Pancreas (tissue), 10 donors: ENCODE measurements around the gene TACO1. TPM values are rescaled to one million over a fixed set of nuclear protein-coding genes. Genes with fewer than 3 reads are reported as not detected.
A peak's percentile ranks its signal among the peaks of the same experiment; 100 is the strongest.

ENCODE experiments used
- ATAC-seq, 4 donors: fragments of 200-7000 bp; cut with Tn5 transposase; one replicate each; pipeline versions ENCODE4 v1.8.0 to v1.9.1; 2020; ENCODE audit warnings: mild to moderate bottlenecking in 4 of 4, moderate library complexity in 4 of 4
- DNase-seq, 6 donors: peaks; one replicate each; pipeline ENCODE4 v3.0.0-alpha.2; 2020
- FAIRE-seq: peaks from 2 replicates; lab custom pipeline; 2012; peaks lifted over from hg19 to GRCh38; lab: Jason Lieb, UNC
- H3K27ac ChIP-seq, 4 donors: fragments of 200-600 bp; sonication (generic); 1 replicate in 3 of 4; 2 replicates in 1 of 4; pipeline versions ENCODE4 v1.5.0 to v1.8.0; 2020
- H3K27me3 ChIP-seq, 4 donors: fragments of 200-600 bp; one replicate each; pipeline ENCODE4 v1.8.0; 2021
- H3K36me3 ChIP-seq, 3 donors: fragments of 200-600 bp; sonication (generic) in 1 of 3; one replicate each; pipeline versions ENCODE4 v1.5.0 to v1.8.0; 2020 to 2021
- H3K4me1 ChIP-seq, 3 donors: fragments of 200-600 bp; one replicate each; pipeline ENCODE4 v1.8.0; 2021
- H3K4me3 ChIP-seq, 4 donors: fragments of 200-600 bp; sonication (generic) in 2 of 4; one replicate each; pipeline versions ENCODE4 v1.5.0 to v1.8.0; 2020 to 2021
- H3K9me3 ChIP-seq, 4 donors: fragments of 200-600 bp; one replicate each; pipeline ENCODE4 v1.8.0; 2021
- CTCF ChIP-seq, 4 donors: fragments of 200-600 bp; sonication (generic) in 3 of 4; IDR thresholded peaks; one replicate each; pipeline versions ENCODE4 v1.5.0 to v1.8.0; 2021; ENCODE audit warnings: antibody characterized with exemption in 4 of 4
- WGBS, 2 donors: extraction: QIAGEN DNeasy Blood & Tissue Kit; methylation state at CpG; one replicate each; pipeline ENCODE4 v1.1.7; 2013; 5-methylcytosine and 5-hydroxymethylcytosine counted together
- intact Hi-C, 3 donors: fragments of 100-400 bp; cut with DNase I; formaldehyde crosslinking; loops; one replicate each; pipeline versions ENCODE4 v1.11.1 to v1.14.2; 2022
- polyA plus RNA-seq, 2 donors: library from polyadenylated mRNA; stranded (reverse); fragments of 200-250 nt; gene quantifications; one replicate each; pipeline ENCODE4 v1.2.3, GENCODE V29; 2013
- total RNA-seq, 6 donors: library from RNA; stranded (reverse); fragmentation: NEBNext Ultra II Directional in 4 of 6; extraction: Animal tissue kit (Norgen Biotek cat#: 25700) in 4 of 6; gene quantifications; one replicate each; pipeline versions ENCODE4 v1.2.1 to v1.2.4, GENCODE V29; 2021 to 2023
- donor health status: healthy with polysubstance abuse.
- donor health status: DM: no; HTN: no; CAD: no; lungs with moderate emphysema.
- donor health status: DM: no; HTN: no; CAD: no.
- donor health status: control.
- donor health status: control.
- donor health status: Bipolar disorder and iron deficiency.
- donor health status: DM: yes; HTN: yes; CAD: no.
- donor health status: DM: no; HTN: no; CAD: no.
- donor health status: DM: no; HTN: no; CAD: no.
- donor health status: DM: yes; HTN: yes; CAD: no.

TACO1 gene
- total and polyA plus RNA-seq, 8 donors = 5.6 to 11.6 (median 8.6) TPM

- WGBS, 2 donors = 54 to 55% methylated on average over 11 of the region's 11 CpGs
- ATAC-seq (peak in 2 of 4 donors; percentile 51 to 58), DNase-seq (no peak), FAIRE-seq (no peak)
- peaks cover 0 to 6% (median 3%) of the 10 kb centered on the region in 3 donors for H3K4me1 ChIP-seq
- H3K4me3 ChIP-seq = no peak overlapping the region
- H3K9me3 ChIP-seq = no peaks in the 10 kb centered on the region
- H3K27ac ChIP-seq = peak overlapping the region in 2 of 4 donors; percentile 12 to 33
- no peak for TF ChIP-seq CTCF (IDR thresholded peaks at IDR 0.05)
- no peaks in the 10 kb centered on the region for H3K27me3 ChIP-seq
- H3K36me3 ChIP-seq = peaks cover 0 to 25% (median 0%) of the 10 kb centered on the region in 3 donors
- intact Hi-C loops = no loop called here
Observed at GRCh38 chr17:63579633-63580032, 21.1 kb upstream of the TACO1 start.

- Histone ChIP-seq H3K36me3 (peaks cover 4 to 67% (median 30%) of the 10 kb centered on the region in 3 donors), H3K27ac (no peak overlapping the region), H3K27me3 (no peaks in the 10 kb centered on the region), H3K4me3 (no peak overlapping the region), H3K9me3 (no peaks in the 10 kb centered on the region), H3K4me1 (no peaks in the 10 kb centered on the region)
- ATAC-seq = no peak
- intact Hi-C loops = loop anchor here in 1 of 3 donors (5.0 kb wide), 1 partner anchor 50 kb away; no protein-coding TSS in a partner anchor
- no peak for TF ChIP-seq CTCF (IDR thresholded peaks at IDR 0.05)
- WGBS, 2 donors = 96% methylated on average over 5 of the region's 5 CpGs
- FAIRE-seq = no peak
- DNase-seq = no peak
Observed at GRCh38 chr17:63587770-63588169, 12.9 kb upstream of the TACO1 start.

- peaks cover 4 to 57% (median 30%) of the 10 kb centered on the region in 3 donors for H3K36me3 ChIP-seq
Observed at GRCh38 chr17:63588797-63589196, 11.9 kb upstream of the TACO1 start.

GRCh38 chr17:63589646-63590045 lies 11.0 kb upstream of the TACO1 start:
- Histone ChIP-seq H3K36me3 (peaks cover 4 to 49% (median 30%) of the 10 kb centered on the region in 3 donors), H3K4me3 (no peak overlapping the region), H3K27ac (no peak overlapping the region), H3K9me3 (no peaks in the 10 kb centered on the region), H3K4me1 (no peaks in the 10 kb centered on the region), H3K27me3 (no peaks in the 10 kb centered on the region)
- no peak for TF ChIP-seq CTCF (IDR thresholded peaks at IDR 0.05)
- WGBS, 2 donors = 97 to 100% methylated on average over 1 of the region's 1 CpG
- intact Hi-C loops = loop anchor here in 1 of 3 donors (5.0 kb wide), 1 partner anchor 52 kb away; no protein-coding TSS in a partner anchor
- DNase-seq = no peak
- FAIRE-seq = no peak
- ATAC-seq = no peak

More at GRCh38 chr17:63588797-63589196, 11.9 kb upstream of the TACO1 start:
- FAIRE-seq (no peak), DNase-seq (no peak), ATAC-seq (no peak)
- Histone ChIP-seq H3K27me3 (no peaks in the 10 kb centered on the region), H3K4me1 (no peaks in the 10 kb centered on the region), H3K9me3 (no peaks in the 10 kb centered on the region), H3K27ac (no peak overlapping the region), H3K4me3 (no peak overlapping the region)
- no peak for TF ChIP-seq CTCF (IDR thresholded peaks at IDR 0.05)
- WGBS, 2 donors = 90 to 91% methylated on average over 11 of the region's 11 CpGs
- intact Hi-C loops = loop anchor here in 1 of 3 donors (5.0 kb wide), 1 partner anchor 51 kb away; no protein-coding TSS in a partner anchor

GRCh38 chr17:63592797-63593196 lies 7.9 kb upstream of the TACO1 start:
- ATAC-seq (no peak), DNase-seq (no peak), FAIRE-seq (no peak)
- H3K36me3 ChIP-seq = peaks cover 4 to 25% (median 23%) of the 10 kb centered on the region in 3 donors
- intact Hi-C loops = no loop called here
- no peak overlapping the region for H3K4me3 ChIP-seq
- H3K4me1 ChIP-seq = no peaks in the 10 kb centered on the region
- no peak for TF ChIP-seq CTCF (IDR thresholded peaks at IDR 0.05)
- WGBS, 2 donors = 84 to 91% methylated on average over 3 of the region's 3 CpGs
- no peaks in the 10 kb centered on the region for H3K9me3 ChIP-seq
- no peaks in the 10 kb centered on the region for H3K27me3 ChIP-seq
- no peak overlapping the region for H3K27ac ChIP-seq
